Activated T-cell treated with anti-CD3 and anti-CD28 coated beads, Interleukin-2, amount 50 U/mL, for 4 hours (primary cell): ENCODE data around the gene TNFRSF18. TPM values are rescaled to one million over a fixed set of nuclear protein-coding genes. Genes with fewer than 3 reads are reported as not detected.
A peak's percentile ranks its signal among the peaks of the same experiment; 100 is the strongest.

ENCODE experiments used
- ATAC-seq, 2 donors: fragments of 200-7000 bp; cut with Tn5 transposase; one replicate each; pipeline ENCODE4 v1.10.0; 2021
- DNase-seq: peaks from one replicate; pipeline ENCODE4 v3.0.0-alpha.2; 2020
- H3K27me3 Mint-ChIP-seq: one replicate; pipeline ENCODE4 v1.8.0; 2021; ENCODE audit warnings: low read depth, mixed read lengths
- H3K36me3 Mint-ChIP-seq: one replicate; pipeline ENCODE4 v1.8.0; 2022; ENCODE audit warnings: mixed read lengths; ENCODE audit not compliant: insufficient read depth
- H3K4me1 Mint-ChIP-seq: one replicate; pipeline ENCODE4 v1.8.0; 2021; ENCODE audit warnings: low read depth, mixed read lengths
- H3K4me3 Mint-ChIP-seq: one replicate; pipeline ENCODE4 v1.8.0; 2021; ENCODE audit warnings: mild to moderate bottlenecking, moderate library complexity, mixed read lengths
- H3K9me3 Mint-ChIP-seq: one replicate; pipeline ENCODE4 v1.8.0; 2021; ENCODE audit warnings: mixed read lengths
- total RNA-seq, 3 donors: library from RNA; stranded (reverse); gene quantifications; one replicate each; pipeline ENCODE4 v1.2.1, GENCODE V29; 2021

The TNFRSF18 gene
- total RNA-seq, 3 donors from 2014 or later: 102 to 212 (median 155) TPM

DNA sequence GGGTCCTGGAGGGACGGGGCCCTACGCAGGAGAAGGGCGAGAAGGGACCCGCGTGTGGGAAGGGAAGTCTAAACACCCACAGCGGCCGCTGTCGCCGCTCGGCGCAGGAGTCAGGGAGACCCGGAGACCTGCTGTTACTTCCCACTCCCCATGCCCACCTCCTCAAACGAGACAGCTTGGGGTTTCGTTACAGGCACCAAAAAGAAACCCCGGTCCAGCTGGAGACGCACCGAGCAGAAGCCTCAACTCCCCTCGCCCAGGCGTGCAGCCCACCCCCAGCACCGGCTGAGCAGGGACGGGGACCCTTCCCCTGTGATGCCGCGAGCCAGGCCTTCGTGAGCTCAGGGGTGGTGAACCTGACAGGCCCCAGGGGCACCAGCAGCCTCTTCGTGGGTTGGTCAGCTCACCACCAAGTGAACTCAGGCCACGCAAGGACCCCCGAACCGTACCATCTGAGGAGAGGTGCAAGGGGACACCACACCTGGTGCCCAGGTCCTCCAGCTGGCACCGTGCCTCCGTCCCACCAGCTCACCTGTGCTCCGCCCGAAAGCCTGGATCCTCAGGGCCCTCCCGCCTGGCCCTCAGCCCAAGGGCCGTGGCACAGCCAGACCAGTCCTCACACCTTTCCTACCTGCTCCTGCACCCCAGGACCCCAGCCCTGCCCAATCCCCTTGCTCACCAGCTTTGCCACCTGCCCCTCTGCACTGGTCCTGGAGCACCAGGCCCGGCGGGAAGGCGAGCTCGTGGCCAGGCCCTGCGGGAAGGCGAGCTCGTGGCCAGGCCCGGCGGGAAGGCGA is 20.4 kb upstream of the TNFRSF18 start:
- H3K9me3 Mint-ChIP-seq: no peaks in the 10 kb centered on the region
- peaks cover 28% of the 10 kb centered on the region for H3K36me3 Mint-ChIP-seq
- no peaks in the 10 kb centered on the region for H3K27me3 Mint-ChIP-seq
- peaks cover 31% of the 10 kb centered on the region for H3K4me1 Mint-ChIP-seq
- DNase-seq (no peak), ATAC-seq (no peak)
- H3K4me3 Mint-ChIP-seq: no peak overlapping the region

GRCh38 chr1:1225913-1226312 is 19.5 kb upstream of the TNFRSF18 start:
- Mint-ChIP-seq H3K36me3 (peaks cover 28% of the 10 kb centered on the region), H3K4me1 (peaks cover 33% of the 10 kb centered on the region), H3K27me3 (no peaks in the 10 kb centered on the region), H3K4me3 (no peak overlapping the region), H3K9me3 (no peaks in the 10 kb centered on the region)
- no peak for DNase-seq
- ATAC-seq: no peak

DNA sequence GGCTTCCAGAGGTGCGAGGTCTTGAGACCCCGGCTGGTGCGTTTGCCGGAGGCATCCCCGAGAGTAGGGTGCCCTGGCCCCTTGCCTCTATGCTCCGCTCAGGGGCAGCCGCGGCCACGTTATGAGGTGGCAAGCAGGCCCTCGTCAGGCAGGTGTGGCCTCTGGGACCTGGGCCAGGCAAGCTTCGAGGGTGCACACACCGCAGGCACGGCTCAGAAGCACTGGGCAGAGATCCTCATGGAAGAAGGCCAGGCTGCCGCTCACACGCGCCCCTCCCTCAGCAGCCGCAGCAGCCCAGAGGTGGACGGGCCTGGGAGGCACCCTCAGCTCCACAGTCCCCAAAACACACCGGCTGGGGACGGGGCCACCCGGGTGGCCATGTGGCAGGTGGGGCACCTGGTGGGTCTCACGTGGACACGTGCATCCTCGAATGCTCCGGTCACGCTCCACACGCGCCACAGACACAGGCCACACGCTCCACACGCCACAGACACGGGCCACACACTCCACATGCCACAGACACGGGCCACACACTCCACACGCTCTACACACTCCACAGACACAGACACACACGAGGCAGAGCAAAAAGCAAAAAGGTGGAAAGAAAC is 18.9 kb upstream of the TNFRSF18 start:
- H3K27me3 Mint-ChIP-seq: no peaks in the 10 kb centered on the region
- no peak overlapping the region for H3K4me3 Mint-ChIP-seq
- H3K9me3 Mint-ChIP-seq: no peaks in the 10 kb centered on the region
- H3K36me3 Mint-ChIP-seq: peaks cover 31% of the 10 kb centered on the region
- ATAC-seq (no peak), DNase-seq (no peak)
- H3K4me1 Mint-ChIP-seq: peaks cover 33% of the 10 kb centered on the region

DNA sequence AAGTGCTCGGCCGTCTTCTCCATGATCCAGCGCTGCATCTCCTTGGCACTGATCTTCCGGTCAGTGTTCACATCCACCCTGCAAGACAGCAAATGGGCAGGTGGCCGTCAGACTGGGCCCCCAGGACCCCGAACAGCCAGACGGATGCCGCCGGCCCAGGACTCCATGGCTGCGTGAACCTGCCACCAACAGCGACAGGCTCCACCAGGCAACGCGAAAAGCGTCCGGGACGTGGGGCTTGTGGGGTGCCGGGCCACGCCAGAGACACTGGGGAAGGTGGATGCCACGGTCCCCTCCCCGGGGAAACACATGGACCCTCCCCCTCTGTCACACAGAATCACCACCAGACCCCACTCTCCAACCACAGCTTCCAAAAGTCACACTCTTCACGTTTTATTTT is 17.5 kb upstream of the TNFRSF18 start:
- ATAC-seq (no peak), DNase-seq (no peak)
- Mint-ChIP-seq H3K4me1 (peaks cover 31% of the 10 kb centered on the region), H3K27me3 (no peaks in the 10 kb centered on the region), H3K9me3 (no peaks in the 10 kb centered on the region), H3K36me3 (peaks cover 29% of the 10 kb centered on the region), H3K4me3 (no peak overlapping the region)

- peaks cover 30% of the 10 kb centered on the region for H3K36me3 Mint-ChIP-seq
- H3K27me3 Mint-ChIP-seq: no peaks in the 10 kb centered on the region
- H3K4me1 Mint-ChIP-seq: peaks cover 29% of the 10 kb centered on the region
- DNase-seq: no peak
- H3K4me3 Mint-ChIP-seq: no peak overlapping the region
- H3K9me3 Mint-ChIP-seq: no peaks in the 10 kb centered on the region
- ATAC-seq: no peak
These were observed 16.9 kb upstream of the TNFRSF18 start for GRCh38 chr1:1223321-1223720.

DNA sequence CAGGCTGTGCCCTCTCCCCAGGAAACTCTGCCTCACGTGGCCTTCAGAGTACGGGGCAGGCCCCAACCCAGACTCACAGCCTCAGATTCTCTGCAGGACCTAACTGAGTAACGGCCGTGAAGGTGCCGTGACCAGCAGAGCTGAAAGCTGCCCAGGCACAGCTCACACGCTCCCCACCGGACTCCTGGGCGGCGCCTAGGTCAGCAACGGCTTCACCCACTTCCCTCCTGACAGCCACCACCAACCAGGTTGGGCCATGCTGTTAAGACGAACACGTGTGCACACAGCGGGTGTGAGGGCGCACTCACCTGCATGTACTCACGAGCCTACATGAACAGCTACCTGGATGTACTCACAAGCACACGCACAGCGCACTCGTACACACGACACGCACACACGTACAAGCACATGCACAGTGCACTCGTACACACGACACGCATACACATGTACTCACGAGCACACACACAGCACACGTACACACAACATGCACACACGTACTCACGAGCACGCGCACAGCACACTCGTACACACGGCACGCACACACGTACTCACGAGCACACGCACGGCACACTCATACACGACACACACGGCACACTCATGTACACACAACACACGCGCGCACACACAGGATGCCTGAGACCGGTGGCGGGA is 16.3 kb upstream of the TNFRSF18 start:
- DNase-seq: no peak
- no peaks in the 10 kb centered on the region for H3K27me3 Mint-ChIP-seq
- ATAC-seq: no peak
- peaks cover 36% of the 10 kb centered on the region for H3K36me3 Mint-ChIP-seq
- H3K9me3 Mint-ChIP-seq: no peaks in the 10 kb centered on the region
- H3K4me1 Mint-ChIP-seq: peaks cover 35% of the 10 kb centered on the region
- H3K4me3 Mint-ChIP-seq: no peak overlapping the region

GRCh38 chr1:1221887-1222574 is 15.6 kb upstream of the TNFRSF18 start:
- DNase-seq: no peak
- peaks cover 40% of the 10 kb centered on the region for H3K36me3 Mint-ChIP-seq

GRCh38 chr1:1220197-1220596 is 13.8 kb upstream of the TNFRSF18 start:
- no peak for DNase-seq
- Mint-ChIP-seq H3K4me3 (no peak overlapping the region), H3K4me1 (peaks cover 44% of the 10 kb centered on the region), H3K27me3 (no peaks in the 10 kb centered on the region), H3K36me3 (peaks cover 38% of the 10 kb centered on the region), H3K9me3 (no peaks in the 10 kb centered on the region)
- no peak for ATAC-seq

More at GRCh38 chr1:1221887-1222574, 15.6 kb upstream of the TNFRSF18 start:
- no peak for ATAC-seq
- Mint-ChIP-seq H3K27me3 (no peaks in the 10 kb centered on the region), H3K4me1 (peaks cover 38% of the 10 kb centered on the region), H3K9me3 (no peaks in the 10 kb centered on the region), H3K4me3 (no peak overlapping the region)

- Mint-ChIP-seq H3K4me3 (peak overlapping the region; percentile 42), H3K36me3 (peaks cover 35% of the 10 kb centered on the region), H3K27me3 (no peaks in the 10 kb centered on the region), H3K9me3 (no peaks in the 10 kb centered on the region), H3K4me1 (peaks cover 52% of the 10 kb centered on the region)
- ATAC-seq (peak; percentile 17 to 30), DNase-seq (peak; percentile 59)
These were observed 12.9 kb upstream of the TNFRSF18 start for GRCh38 chr1:1219341-1219740.

- ATAC-seq (no peak), DNase-seq (no peak)
- Mint-ChIP-seq H3K36me3 (peaks cover 35% of the 10 kb centered on the region), H3K4me1 (peaks cover 55% of the 10 kb centered on the region), H3K27me3 (no peaks in the 10 kb centered on the region), H3K4me3 (no peak overlapping the region), H3K9me3 (no peaks in the 10 kb centered on the region)
These were observed 12.3 kb upstream of the TNFRSF18 start for GRCh38 chr1:1218524-1219200.

DNA sequence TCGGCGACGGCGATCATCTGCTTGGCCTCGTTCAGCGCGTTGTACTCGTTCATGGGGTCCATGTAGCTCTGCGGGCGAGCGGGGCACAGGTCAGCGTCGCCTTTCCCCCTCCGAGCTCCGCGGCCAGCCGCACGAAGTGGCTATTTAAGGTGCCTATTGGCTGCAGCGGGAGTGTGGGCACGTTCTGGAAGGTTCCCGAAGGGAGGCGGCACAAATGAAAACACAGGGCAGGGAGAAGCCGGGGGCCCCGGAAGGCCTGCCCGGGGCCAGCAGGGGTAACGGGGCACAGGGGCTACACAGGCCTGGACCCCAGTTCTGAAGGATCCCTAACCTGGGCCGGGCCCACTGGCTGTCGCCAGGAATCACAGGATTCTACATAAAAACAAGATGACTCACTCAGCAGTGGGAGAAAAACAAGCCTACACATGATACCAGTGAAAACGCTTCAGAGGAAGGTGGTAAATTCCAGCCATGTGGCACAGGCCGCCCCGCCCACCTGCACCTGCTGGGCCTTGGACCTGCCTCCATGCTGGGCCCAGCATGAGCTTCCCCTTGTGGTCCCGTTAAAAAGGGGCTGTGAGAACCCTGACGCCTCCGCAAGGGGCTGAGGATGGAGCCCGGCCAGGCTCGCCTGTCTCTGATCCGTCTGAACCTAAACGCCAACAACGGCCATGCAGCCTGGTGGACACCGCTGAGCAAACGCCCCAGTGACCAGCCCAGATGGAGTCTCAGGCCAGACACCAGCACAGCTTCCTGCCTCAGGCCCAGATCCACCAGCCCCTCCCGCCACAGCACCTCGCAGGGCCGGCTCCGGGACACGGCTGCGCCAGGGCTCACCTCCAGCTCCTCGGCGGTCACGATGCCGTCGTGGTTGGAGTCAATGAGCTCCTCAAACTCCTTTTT is 11.5 kb upstream of the TNFRSF18 start:
- Mint-ChIP-seq H3K4me3 (peak overlapping the region; percentile 47), H3K9me3 (no peaks in the 10 kb centered on the region), H3K27me3 (no peaks in the 10 kb centered on the region), H3K4me1 (peaks cover 51% of the 10 kb centered on the region), H3K36me3 (peaks cover 30% of the 10 kb centered on the region)
- DNase-seq (peak; percentile 60), ATAC-seq (peak; percentile 4 to 11)

DNA sequence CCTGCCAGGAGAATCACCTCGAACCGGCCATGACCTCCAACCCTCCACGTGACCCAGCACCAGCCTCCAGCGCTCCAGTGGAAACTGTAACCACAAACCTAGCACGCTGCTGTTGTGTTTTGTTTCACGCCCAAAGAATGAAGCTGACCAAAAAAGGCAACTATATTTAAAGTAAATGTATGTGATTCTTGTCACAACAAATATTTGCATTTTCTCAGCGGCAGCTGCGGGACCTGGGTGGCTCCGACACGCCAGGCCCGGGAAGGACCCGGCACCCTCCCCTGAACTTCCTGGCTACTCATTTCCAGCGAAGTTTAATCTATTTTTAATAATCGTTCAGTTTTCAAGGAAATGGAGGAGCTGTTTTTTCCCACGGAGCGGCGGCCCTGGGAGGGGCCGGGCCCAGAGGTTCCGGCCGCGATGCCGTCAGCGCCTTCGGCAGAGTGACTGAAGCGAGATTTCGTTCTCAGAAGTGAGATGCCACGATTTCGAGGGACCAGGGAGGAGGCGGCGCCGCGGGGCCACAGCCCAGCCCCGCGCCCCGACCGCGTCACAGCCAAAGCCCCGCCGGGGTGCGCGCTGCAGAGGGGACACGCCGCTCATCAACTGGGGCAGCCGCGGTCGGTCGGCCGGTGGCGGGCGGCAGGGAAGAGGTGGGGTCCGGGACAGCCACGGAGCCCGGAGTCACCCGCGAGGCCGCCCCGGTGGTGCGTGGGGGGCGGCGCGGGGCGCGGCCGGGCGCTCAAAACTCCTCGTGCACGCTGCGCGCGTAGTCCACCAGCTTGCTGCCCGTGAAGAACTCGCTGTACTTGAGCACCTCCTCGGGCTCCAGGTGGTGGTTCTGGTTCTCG is 10.6 kb upstream of the TNFRSF18 start:
- Mint-ChIP-seq H3K27me3 (no peaks in the 10 kb centered on the region), H3K9me3 (no peaks in the 10 kb centered on the region), H3K36me3 (peaks cover 26% of the 10 kb centered on the region), H3K4me1 (peaks cover 51% of the 10 kb centered on the region), H3K4me3 (peak overlapping the region; percentile 82)
- DNase-seq (peak; percentile 50), ATAC-seq (peak in 1 of 2 donors; percentile 14)
